ENCODE data around the gene HPN.
A peak's percentile ranks its signal among the peaks of the same experiment; 100 is the strongest.

The HPN gene

DNA sequence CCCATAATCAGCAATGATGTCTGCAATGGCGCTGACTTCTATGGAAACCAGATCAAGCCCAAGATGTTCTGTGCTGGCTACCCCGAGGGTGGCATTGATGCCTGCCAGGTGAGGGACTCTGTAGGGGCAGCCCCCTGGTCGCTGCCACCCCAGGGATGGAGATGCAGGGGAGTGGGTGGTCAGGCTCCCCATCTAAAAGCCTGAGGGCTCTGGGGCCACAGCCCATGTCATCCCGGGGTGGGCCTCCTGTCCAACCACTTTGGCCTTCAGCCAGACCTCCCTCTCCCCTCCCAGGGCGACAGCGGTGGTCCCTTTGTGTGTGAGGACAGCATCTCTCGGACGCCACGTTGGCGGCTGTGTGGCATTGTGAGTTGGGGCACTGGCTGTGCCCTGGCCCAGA is 24.1 kb downstream of the HPN start:
- no peak for DNase-seq

DNA sequence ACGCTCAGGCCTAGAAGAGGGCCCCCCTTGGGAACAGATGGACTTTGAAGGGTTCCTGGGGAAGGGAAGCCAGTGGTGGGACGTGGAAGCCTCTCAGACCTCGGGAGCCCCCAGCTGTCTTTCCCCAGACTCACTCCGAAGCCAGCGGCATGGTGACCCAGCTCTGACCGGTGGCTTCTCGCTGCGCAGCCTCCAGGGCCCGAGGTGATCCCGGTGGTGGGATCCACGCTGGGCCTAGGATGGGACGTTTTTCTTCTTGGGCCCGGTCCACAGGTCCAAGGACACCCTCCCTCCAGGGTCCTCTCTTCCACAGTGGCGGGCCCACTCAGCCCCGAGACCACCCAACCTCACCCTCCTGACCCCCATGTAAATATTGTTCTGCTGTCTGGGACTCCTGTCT is 24.6 kb downstream of the HPN start:
- DNase-seq: no peak

- peak; percentile 95 to 97 for DNase-seq
Measured at GRCh38 chr19:35066691-35067563, 25.4 kb downstream of the HPN start.

- DNase-seq: no peak
Measured at GRCh38 chr19:35068941-35069634, 27.6 kb downstream of the HPN start.

- no peak for DNase-seq
Measured at GRCh38 chr19:35069696-35070095, 28.2 kb downstream of the HPN start.

DNA sequence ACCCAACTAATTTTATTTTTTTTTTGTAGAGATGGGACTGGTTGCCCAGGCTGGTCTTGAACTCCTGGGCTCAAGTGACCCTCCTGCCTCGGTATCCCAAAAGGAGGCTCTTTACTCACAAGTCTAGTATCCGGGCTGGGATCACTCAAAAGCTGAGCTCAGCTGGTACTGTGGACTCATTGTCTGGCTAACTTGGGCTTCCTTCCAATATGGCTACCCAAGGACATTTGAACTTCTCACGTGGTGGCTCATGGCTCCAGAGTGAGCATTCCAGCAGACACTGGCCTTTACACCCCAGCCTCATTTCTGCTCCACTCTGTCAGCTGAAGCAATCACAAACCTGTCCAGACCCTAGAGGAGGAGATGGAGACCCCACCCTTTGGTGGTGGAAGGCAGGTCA is 28.9 kb downstream of the HPN start:
- DNase-seq: no peak

GRCh38 chr19:35073516-35073915 is 32.0 kb downstream of the HPN start:
- DNase-seq: no peak

GRCh38 chr19:35073941-35074340 is 32.4 kb downstream of the HPN start:
- DNase-seq: no peak

DNA sequence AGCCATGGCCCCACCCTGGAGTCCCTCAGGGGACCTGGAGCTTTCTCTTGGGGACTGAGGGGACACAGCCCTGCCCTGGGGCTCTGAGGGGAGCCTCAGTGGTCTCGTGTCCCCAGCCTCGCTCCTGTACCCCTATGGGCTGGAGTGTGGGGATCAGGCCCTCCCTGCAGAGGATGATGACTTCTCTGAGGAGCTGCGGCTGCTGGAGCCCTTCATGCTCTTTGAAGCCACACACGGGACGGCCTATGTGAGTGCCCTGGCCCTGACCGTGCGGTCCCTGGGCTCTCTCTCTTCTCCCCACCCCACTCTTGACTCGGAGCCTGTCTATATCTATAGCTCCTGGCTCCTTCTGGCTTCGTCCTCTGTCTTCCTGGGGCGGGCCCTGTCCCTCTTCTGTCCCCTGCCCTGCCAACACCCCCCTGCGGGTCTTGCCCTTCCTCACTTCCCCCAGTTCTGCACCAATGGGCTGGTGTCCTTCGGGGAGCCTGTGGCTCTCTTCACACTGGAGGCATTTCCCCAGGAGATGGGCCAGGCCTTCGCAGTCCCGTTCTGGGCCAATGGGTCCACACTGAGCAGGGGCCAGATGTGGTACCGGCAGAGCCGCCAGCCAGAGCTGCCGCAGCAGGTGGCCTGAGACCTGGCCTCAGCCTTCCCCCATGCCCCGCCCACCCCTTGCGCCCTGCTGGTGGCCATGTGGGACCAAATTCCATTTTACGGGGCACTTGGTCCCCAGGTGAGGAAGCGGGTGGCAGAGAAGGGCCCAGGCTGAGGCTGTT is 33.1 kb downstream of the HPN start:
- DNase-seq: no peak

- DNase-seq: no peak
Measured at GRCh38 chr19:35075202-35076025, 33.9 kb downstream of the HPN start.

- no peak for DNase-seq
Measured at GRCh38 chr19:35076026-35076370, 34.5 kb downstream of the HPN start.

GRCh38 chr19:35076657-35077056 is 35.1 kb downstream of the HPN start:
- no peak for DNase-seq

DNA sequence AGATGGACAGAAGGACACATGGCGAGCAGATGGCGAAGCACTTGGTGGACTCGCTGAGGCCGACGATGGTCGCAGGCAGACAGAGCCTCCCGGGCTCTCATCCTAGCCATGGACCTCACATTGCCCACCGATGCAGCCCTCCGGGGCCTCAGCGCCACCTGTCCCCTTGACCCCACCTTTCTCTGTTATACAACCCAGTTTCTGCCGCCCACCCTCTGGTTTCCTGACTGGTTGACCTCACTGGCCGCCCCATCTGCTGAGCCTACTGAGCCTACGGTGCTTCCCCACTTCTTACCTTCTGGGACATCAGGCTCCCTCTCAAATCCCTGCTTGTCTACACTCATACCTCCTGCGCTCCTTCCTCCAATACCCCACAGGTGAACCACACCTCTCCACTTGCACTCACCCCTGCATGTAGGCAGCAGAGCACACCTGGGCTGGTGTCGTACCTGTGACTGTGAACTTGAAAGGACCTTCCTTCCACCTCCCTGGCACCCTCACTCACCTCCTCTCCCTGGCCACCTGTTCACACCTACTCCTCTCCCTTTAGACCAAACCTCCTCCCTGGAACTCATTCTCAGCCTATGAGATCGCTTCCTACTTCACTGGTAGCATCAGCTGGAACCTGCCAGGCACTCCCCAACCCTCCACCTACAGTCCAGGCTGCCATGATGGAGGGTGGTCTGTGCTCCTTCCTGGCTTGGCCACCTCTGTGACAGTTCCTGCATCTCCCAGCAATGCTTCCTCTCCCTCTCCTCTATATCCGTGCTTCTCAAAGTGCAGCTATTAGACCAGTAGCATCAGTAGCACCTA is 36.1 kb downstream of the HPN start:
- DNase-seq: no peak

- DNase-seq: no peak
Measured at GRCh38 chr19:35079826-35080225, 38.3 kb downstream of the HPN start.

DNA sequence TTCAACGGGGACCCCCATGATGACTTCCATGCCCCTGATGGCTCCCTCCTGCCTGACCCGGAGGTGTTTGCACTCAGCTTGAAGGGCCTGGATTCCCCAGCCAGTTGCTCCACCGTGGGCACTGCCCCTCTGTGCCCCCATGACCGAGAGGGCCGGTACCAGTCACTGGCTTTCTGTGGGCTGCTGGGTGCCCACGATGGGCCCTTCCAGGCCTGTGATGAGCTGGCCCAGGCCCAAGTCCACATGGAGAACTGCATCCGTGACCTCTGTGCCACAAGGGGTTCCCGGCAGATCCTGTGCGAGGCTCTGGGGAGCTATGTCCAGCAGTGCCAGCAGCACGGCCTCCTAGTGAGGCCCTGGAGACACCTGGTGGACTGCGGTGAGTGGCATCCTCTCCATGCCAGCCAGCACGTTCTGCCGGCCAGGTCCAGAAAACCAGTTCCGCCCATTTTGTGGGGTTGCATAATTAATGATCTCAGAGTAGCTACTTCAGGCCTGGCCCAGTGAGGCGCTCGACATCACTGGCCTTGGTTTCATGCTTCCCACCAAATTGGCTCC is 39.2 kb downstream of the HPN start:
- no peak for DNase-seq

- DNase-seq: no peak
Measured at GRCh38 chr19:35081201-35081600, 39.7 kb downstream of the HPN start.

DNA sequence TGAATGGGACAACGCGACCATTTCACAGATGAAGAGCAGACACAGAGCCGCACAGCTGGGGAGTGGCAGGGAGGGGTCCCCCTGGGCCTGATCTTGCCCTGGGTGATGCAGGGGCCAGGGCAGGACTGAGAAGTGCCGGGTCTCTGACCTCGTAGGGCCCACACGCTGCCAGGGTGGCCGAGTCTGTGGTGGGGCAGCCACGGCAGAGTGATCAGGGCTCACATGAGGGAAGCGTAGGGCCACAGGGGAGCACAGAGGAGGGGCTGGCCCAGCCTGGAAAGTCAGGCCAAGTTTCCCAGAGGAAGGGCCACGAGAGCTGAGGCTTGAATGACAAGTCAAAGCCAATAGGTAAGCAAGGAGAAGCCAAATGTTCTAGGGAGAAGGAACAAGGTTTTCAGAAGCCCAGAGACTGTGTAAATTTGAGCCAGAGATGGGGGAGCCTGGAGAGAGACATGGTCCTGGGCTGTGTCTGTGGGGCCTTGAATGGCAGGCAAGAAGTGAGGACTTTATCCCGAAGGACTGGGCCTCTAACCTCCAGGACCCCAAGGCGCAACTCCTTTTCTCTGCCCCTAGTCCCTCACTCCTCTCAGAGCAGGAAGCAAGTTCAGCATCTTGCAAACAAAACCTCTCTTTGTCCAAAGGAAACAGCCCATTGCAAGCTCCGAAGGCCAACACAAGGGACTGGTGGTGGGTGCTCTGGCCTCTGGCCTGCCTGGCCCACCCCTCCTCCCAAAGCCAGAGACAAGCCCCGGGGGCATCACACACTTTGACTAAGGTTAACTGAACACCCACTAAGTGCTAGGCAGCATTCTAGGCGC is 42.4 kb downstream of the HPN start:
- no peak for DNase-seq

DNA sequence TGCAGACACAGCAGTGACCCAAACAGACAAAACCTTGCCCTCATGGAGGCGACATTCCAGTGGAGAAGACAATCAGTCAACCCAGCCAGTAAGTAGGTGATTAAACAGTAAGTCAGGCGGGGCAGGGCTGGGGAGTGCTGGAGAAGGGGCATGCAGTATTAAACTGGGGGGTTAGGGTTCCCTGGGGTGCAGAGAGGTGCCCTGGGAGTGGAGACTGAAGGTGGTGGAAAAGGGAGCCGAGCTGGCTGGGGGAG is 42.9 kb downstream of the HPN start:
- no peak for DNase-seq

- DNase-seq: no peak
Measured at GRCh38 chr19:35085947-35086346, 44.4 kb downstream of the HPN start.

GRCh38 chr19:35086455-35086854 is 44.9 kb downstream of the HPN start:
- DNase-seq: no peak

DNA sequence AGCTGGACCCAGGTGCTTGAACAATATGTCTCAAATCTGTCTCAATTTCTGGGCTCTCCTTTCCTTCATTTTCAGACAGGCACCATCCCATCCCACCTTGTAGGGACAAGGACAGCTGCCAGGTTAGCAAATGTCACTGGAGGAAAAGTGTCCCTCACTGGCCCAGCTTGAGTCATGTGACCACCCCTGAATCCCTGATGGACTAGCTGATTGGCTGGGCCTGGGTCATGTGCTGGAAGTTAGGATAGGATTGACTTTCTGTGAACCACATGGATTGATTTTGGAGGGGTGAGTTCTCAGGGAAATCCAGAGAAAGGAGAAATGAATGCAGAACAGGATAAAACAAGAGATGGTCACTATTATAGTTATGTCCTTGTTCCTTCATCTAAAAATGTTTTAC is 45.9 kb downstream of the HPN start:
- DNase-seq: no peak

Data from stimulated activated CD4-positive, alpha-beta T cell treated with anti-CD3 and anti-CD28 coated beads, Interleukin-2, amount 100 ng/mL, for 24 hours (primary cell).